Measurements from ENCODE around the gene ALAS1.

ALAS1 gene

GRCh38 chr3:52175416-52176179 is 22.4 kb upstream of the ALAS1 start:
- TF ChIP-seq ZNF26 (tag by site-specific recombination; IDR thresholded peaks at IDR 0.05) (no peak), BCL11B (tag by site-specific recombination; IDR thresholded peaks at IDR 0.05; ENCODE audit: low read depth) (no peak), ZNF423 (tag by site-specific recombination; IDR thresholded peaks at IDR 0.05) (no peak), ZNF184 (tag by site-specific recombination; IDR thresholded peaks at IDR 0.05) (no peak), ZNF518A (tag by site-specific recombination; conservative IDR thresholded peaks at IDR 0.05; ENCODE audit: low read depth) (no peak), ZNF398 (tag by site-specific recombination; IDR thresholded peaks at IDR 0.05) (no peak), ZNF548 (tag by site-specific recombination; IDR thresholded peaks at IDR 0.05) (no peak), ZNF692 (tag by site-specific recombination; IDR thresholded peaks at IDR 0.05) (no peak), ZNF561 (tag by site-specific recombination; IDR thresholded peaks at IDR 0.05; ENCODE audit: borderline replicate concordance) (no peak), GLIS2 (tag by site-specific recombination; IDR thresholded peaks at IDR 0.05) (no peak), ZNF596 (tag by site-specific recombination; IDR thresholded peaks at IDR 0.05) (no peak), ZNF830 (tag by site-specific recombination; IDR thresholded peaks at IDR 0.05; ENCODE audit: low read depth) (no peak)
- Histone ChIP-seq H3K4me3 (ENCODE audit: low read depth, low read length) (no peak overlapping the region), H3K36me3 (ENCODE audit: control insufficient read depth in 2 of 2, insufficient read depth in 1 of 2, low read length in 2 of 2) (no peaks in the 10 kb centered on the region), H3K4me1 (ENCODE audit: control insufficient read depth, insufficient read depth, low read length) (no peaks in the 10 kb centered on the region), H3K27ac (ENCODE audit: extremely low read depth, low read depth, low read length) (no peak overlapping the region), H3K9me3 (ENCODE audit: control insufficient read depth, insufficient read depth, low read depth, low read length) (no peaks in the 10 kb centered on the region)
- ChIA-PET POLR2A (interaction anchor here (0.6 kb wide), 1 partner anchor 191 kb away, joined by 3 read pairs; no protein-coding TSS in a partner anchor), CTCF (no interaction called here)

- ChIA-PET CTCF (interaction anchor here (0.6 kb wide), 1 partner anchor 208 kb away, joined by 3 read pairs; no protein-coding TSS in a partner anchor), POLR2A (no interaction called here)
- no peaks in the 10 kb centered on the region for H3K4me1 ChIP-seq (ENCODE audit: control insufficient read depth, insufficient read depth, low read length)
These were observed 21.7 kb upstream of the ALAS1 start for GRCh38 chr3:52176180-52176752.

More at GRCh38 chr3:52176180-52176752, 21.7 kb upstream of the ALAS1 start:
- Histone ChIP-seq H3K36me3 (ENCODE audit: control insufficient read depth in 2 of 2, insufficient read depth in 1 of 2, low read length in 2 of 2) (no peaks in the 10 kb centered on the region), H3K27ac (ENCODE audit: extremely low read depth, low read depth, low read length) (no peak overlapping the region), H3K9me3 (ENCODE audit: control insufficient read depth, insufficient read depth, low read depth, low read length) (no peaks in the 10 kb centered on the region), H3K4me3 (ENCODE audit: low read depth, low read length) (no peak overlapping the region)
- TF ChIP-seq KLF16 (tag by site-specific recombination; IDR thresholded peaks at IDR 0.05) (no peak), GLIS1 (tag by site-specific recombination; IDR thresholded peaks at IDR 0.05) (peak; percentile 49), RBAK (tag by site-specific recombination; IDR thresholded peaks at IDR 0.05) (no peak)
